Endothelial cell (in vitro differentiated cells): ENCODE results near the gene CHCHD3. TPM values are rescaled to one million over a fixed set of nuclear protein-coding genes. Genes with fewer than 3 reads are reported as not detected.

Experiments
- DNase-seq: peaks from one replicate; pipeline ENCODE4 v3.0.0; 2021; ENCODE audit warnings: low spot score
- H3K27ac Mint-ChIP-seq: one replicate; pipeline ENCODE4 v1.8.0; 2021; ENCODE audit warnings: mixed read lengths, inconsistent platforms; ENCODE audit not compliant: unreplicated experiment
- H3K27me3 Mint-ChIP-seq: one replicate; pipeline ENCODE4 v1.8.0; 2021; ENCODE audit warnings: mild to moderate bottlenecking, moderate library complexity, mixed read lengths, inconsistent platforms; ENCODE audit not compliant: unreplicated experiment
- H3K36me3 Mint-ChIP-seq: one replicate; pipeline ENCODE4 v1.8.0; 2021; ENCODE audit warnings: mild to moderate bottlenecking, low read depth, mixed read lengths, inconsistent platforms; ENCODE audit not compliant: unreplicated experiment
- H3K4me1 Mint-ChIP-seq: one replicate; pipeline ENCODE4 v1.8.0; 2021; ENCODE audit warnings: mild to moderate bottlenecking, mixed read lengths, inconsistent platforms; ENCODE audit not compliant: unreplicated experiment
- H3K4me3 Mint-ChIP-seq: one replicate; pipeline ENCODE4 v1.8.0; 2021; ENCODE audit warnings: mild to moderate bottlenecking, mixed read lengths, inconsistent platforms; ENCODE audit not compliant: unreplicated experiment
- H3K9me3 Mint-ChIP-seq: one replicate; pipeline ENCODE4 v1.8.0; 2021; ENCODE audit warnings: mixed read lengths, inconsistent platforms; ENCODE audit not compliant: unreplicated experiment
- total RNA-seq: library from RNA; stranded (reverse); fragmentation: NEBNext Ultra II Directional; extraction: Animal tissue kit (Norgen Biotek cat#: 25700); gene quantifications from one replicate; pipeline ENCODE4 v1.2.1, GENCODE V29; 2021; ENCODE audit not compliant: unreplicated experiment
- TF ChIP-seq, protein P1 (sequence below): fragments of 200-600 bp; sonication (generic); IDR thresholded peaks from one replicate; pipeline ENCODE4 v1.5.0; 2021; ENCODE audit warnings: antibody characterized with exemption; ENCODE audit not compliant: unreplicated experiment

CHCHD3 gene
- total RNA-seq, 1 donor from 2014 or later: 55.6 TPM

GRCh38 chr7:133024596-133024995, 57.3 kb downstream of the CHCHD3 start:
- TF ChIP-seq, protein P1, sequence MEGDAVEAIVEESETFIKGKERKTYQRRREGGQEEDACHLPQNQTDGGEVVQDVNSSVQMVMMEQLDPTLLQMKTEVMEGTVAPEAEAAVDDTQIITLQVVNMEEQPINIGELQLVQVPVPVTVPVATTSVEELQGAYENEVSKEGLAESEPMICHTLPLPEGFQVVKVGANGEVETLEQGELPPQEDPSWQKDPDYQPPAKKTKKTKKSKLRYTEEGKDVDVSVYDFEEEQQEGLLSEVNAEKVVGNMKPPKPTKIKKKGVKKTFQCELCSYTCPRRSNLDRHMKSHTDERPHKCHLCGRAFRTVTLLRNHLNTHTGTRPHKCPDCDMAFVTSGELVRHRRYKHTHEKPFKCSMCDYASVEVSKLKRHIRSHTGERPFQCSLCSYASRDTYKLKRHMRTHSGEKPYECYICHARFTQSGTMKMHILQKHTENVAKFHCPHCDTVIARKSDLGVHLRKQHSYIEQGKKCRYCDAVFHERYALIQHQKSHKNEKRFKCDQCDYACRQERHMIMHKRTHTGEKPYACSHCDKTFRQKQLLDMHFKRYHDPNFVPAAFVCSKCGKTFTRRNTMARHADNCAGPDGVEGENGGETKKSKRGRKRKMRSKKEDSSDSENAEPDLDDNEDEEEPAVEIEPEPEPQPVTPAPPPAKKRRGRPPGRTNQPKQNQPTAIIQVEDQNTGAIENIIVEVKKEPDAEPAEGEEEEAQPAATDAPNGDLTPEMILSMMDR: no peak
- Mint-ChIP-seq H3K27me3 (no peaks in the 10 kb centered on the region), H3K4me3 (no peak overlapping the region), H3K36me3 (no peaks in the 10 kb centered on the region), H3K9me3 (no peaks in the 10 kb centered on the region), H3K27ac (no peak overlapping the region), H3K4me1 (peaks cover 15% of the 10 kb centered on the region)
- no peak for DNase-seq

DNA sequence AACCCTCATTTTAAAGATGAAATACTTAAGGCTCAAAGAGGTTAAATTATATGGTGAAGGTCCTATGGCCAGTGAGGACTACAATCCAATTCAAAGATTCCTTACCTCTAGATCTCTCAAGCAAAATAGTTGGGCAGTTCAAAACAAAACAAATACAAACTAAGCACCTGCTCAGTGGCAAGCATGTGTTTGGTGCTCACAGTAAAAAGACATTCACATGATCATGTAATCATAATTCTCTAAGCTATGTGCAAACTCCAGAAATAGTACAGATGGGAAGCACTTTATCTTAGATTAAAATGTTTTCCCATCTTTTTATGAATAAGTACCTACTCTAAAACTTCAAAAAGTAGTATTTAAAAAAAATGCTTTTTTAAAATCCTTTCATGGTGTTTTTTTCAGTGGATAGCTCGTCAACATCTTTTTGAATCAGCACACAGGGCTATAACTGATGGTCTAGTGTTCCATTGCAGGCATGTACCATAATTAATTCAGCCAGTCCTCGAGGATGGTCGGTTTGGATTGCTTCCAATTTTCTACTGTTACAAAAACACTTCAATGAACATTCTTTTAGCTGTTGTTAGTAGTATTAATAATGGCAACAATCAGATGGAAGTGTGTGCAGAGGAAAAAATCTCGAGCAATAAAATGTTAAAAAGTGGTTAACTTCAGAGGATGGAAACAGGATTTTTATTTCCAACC, 58.4 kb downstream of the CHCHD3 start:
- no peak for DNase-seq
- no peaks in the 10 kb centered on the region for H3K9me3 Mint-ChIP-seq
- no peaks in the 10 kb centered on the region for H3K27me3 Mint-ChIP-seq
- no peak overlapping the region for H3K4me3 Mint-ChIP-seq
- H3K27ac Mint-ChIP-seq: no peak overlapping the region
- no peaks in the 10 kb centered on the region for H3K36me3 Mint-ChIP-seq
- TF ChIP-seq, protein P1: no peak
- H3K4me1 Mint-ChIP-seq: peaks cover 12% of the 10 kb centered on the region

DNA sequence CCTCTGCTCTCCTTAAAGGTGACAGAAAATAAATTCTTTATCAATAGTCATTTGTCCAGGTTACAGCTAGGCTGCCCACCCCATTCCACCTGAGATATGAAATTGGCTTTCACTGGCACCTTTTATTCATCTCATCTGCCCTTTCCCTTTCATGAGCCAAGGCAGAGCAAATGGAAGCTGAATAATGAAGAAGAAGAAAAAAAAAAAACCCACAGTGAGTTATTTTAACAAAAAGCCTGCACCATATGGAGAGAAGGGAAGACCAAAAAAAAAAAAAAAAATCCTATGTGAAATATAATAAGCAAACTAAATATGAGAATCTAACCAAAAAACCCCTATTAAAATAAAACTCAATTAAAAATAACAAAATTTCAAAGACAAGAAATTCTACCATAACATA, 59.2 kb downstream of the CHCHD3 start:
- TF ChIP-seq, protein P1: no peak
- H3K27ac Mint-ChIP-seq: no peak overlapping the region
- no peaks in the 10 kb centered on the region for H3K36me3 Mint-ChIP-seq
- peaks cover 12% of the 10 kb centered on the region for H3K4me1 Mint-ChIP-seq
- H3K4me3 Mint-ChIP-seq: no peak overlapping the region
- no peak for DNase-seq
- H3K9me3 Mint-ChIP-seq: no peaks in the 10 kb centered on the region
- H3K27me3 Mint-ChIP-seq: no peaks in the 10 kb centered on the region

- Mint-ChIP-seq H3K27ac (peak overlapping the region; percentile 92), H3K27me3 (no peaks in the 10 kb centered on the region), H3K36me3 (no peaks in the 10 kb centered on the region), H3K9me3 (no peaks in the 10 kb centered on the region), H3K4me3 (no peak overlapping the region), H3K4me1 (peaks cover 12% of the 10 kb centered on the region)
- DNase-seq: no peak
- TF ChIP-seq, protein P1: no peak
These were observed 60.7 kb downstream of the CHCHD3 start for GRCh38 chr7:133021196-133021595.

DNA sequence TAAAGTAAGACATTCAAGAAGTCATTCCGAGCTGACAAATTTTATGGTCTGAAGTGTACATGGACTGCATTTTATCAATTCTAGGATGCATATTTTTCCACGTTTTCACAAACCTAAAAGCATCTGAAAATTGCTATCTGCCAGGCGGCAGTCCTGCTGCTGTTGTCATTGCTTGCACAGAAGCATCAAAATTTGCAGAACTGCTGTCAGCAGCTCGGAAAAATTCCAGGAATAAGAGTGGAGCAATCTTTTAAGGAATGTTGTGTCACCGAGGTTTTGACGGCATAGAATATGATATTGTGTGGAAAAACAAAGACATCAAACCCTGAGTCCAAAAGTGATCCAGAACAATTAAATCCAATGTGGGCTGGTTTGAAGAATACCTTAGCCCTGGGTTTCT, 61.4 kb downstream of the CHCHD3 start:
- TF ChIP-seq, protein P1: no peak
- Mint-ChIP-seq H3K36me3 (no peaks in the 10 kb centered on the region), H3K27me3 (no peaks in the 10 kb centered on the region), H3K4me3 (no peak overlapping the region), H3K9me3 (no peaks in the 10 kb centered on the region), H3K4me1 (peaks cover 14% of the 10 kb centered on the region), H3K27ac (no peak overlapping the region)
- no peak for DNase-seq
